GM18511 (cell line): ENCODE data around the gene FUT8.

Experiments used
- ATAC-seq: cut with Tn5 transposase; IDR thresholded peaks from one replicate; pipeline ENCODE4 v1.9.1; 2021; ENCODE audit warnings: mild to moderate bottlenecking, moderate library complexity; ENCODE audit not compliant: unreplicated experiment

Gene FUT8

GRCh38 chr14:65491274-65491673 lies 78.7 kb downstream of the FUT8 start:
- ATAC-seq = no peak

GRCh38 chr14:65492266-65492665 lies 79.7 kb downstream of the FUT8 start:
- ATAC-seq = no peak

- no peak for ATAC-seq
Measured at GRCh38 chr14:65495196-65495595, 82.7 kb downstream of the FUT8 start.

- ATAC-seq = no peak
Measured at GRCh38 chr14:65496178-65496993, 83.9 kb downstream of the FUT8 start.

GRCh38 chr14:65499138-65499537 lies 86.6 kb downstream of the FUT8 start:
- no peak for ATAC-seq

- ATAC-seq = no peak
Measured at GRCh38 chr14:65500075-65500474, 87.5 kb downstream of the FUT8 start.

- ATAC-seq = no peak
Measured at GRCh38 chr14:65501328-65501727, 88.8 kb downstream of the FUT8 start.

GRCh38 chr14:65502676-65503124 lies 90.2 kb downstream of the FUT8 start:
- peak; percentile 68 for ATAC-seq

GRCh38 chr14:65503771-65504170 lies 91.2 kb downstream of the FUT8 start:
- no peak for ATAC-seq

- ATAC-seq = no peak
Measured at GRCh38 chr14:65506801-65507200, 94.3 kb downstream of the FUT8 start.

- ATAC-seq = no peak
Measured at GRCh38 chr14:65509842-65510241, 97.3 kb downstream of the FUT8 start.

GRCh38 chr14:65513671-65514070 lies 101.1 kb downstream of the FUT8 start:
- ATAC-seq = no peak

- ATAC-seq = no peak
Measured at GRCh38 chr14:65517635-65518542, 105.4 kb downstream of the FUT8 start.

- no peak for ATAC-seq
Measured at GRCh38 chr14:65528069-65528468, 115.5 kb downstream of the FUT8 start.

- no peak for ATAC-seq
Measured at GRCh38 chr14:65531148-65531547, 118.6 kb downstream of the FUT8 start.

- ATAC-seq = no peak
Measured at GRCh38 chr14:65533736-65534404, 121.3 kb downstream of the FUT8 start.

GRCh38 chr14:65536781-65537423 lies 124.4 kb downstream of the FUT8 start:
- ATAC-seq = no peak

- ATAC-seq = no peak
Measured at GRCh38 chr14:65548878-65549277, 136.3 kb downstream of the FUT8 start.

- ATAC-seq = no peak
Measured at GRCh38 chr14:65549429-65549828, 136.9 kb downstream of the FUT8 start.

- ATAC-seq = no peak
Measured at GRCh38 chr14:65550779-65551643, 138.5 kb downstream of the FUT8 start.
